ENCODE measurements around the gene LRRN3.

DNA sequence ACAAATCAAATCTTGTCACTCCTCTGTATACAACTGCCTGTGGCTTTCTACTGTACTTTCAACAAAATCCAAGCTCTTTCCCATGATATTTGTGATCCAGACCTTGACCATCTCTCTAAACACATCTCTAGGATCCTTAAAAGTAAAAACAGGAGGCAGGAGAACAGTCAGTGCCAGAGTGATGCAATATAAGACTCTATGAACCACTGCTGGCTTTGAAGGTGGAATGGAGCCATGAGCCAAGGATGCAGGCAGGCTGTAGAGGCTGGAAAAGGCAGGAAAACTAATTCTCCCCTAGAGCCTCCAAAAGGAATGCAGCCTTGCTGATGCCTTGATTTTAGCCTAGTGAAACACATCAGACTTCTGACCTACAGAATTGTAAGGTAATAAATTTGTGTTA is 45.5 kb upstream of the LRRN3 start:
- TF ChIP-seq, protein P1, sequence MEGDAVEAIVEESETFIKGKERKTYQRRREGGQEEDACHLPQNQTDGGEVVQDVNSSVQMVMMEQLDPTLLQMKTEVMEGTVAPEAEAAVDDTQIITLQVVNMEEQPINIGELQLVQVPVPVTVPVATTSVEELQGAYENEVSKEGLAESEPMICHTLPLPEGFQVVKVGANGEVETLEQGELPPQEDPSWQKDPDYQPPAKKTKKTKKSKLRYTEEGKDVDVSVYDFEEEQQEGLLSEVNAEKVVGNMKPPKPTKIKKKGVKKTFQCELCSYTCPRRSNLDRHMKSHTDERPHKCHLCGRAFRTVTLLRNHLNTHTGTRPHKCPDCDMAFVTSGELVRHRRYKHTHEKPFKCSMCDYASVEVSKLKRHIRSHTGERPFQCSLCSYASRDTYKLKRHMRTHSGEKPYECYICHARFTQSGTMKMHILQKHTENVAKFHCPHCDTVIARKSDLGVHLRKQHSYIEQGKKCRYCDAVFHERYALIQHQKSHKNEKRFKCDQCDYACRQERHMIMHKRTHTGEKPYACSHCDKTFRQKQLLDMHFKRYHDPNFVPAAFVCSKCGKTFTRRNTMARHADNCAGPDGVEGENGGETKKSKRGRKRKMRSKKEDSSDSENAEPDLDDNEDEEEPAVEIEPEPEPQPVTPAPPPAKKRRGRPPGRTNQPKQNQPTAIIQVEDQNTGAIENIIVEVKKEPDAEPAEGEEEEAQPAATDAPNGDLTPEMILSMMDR (IDR thresholded peaks at IDR 0.05; ENCODE audit: low read length) = no peak
- no peak for TF ChIP-seq EZH2 (optimal IDR thresholded peaks at IDR 0.05; ENCODE audit: low read depth, low read length)
